Aorta (tissue), 5 donors: ENCODE measurements around the gene CANT1. TPM values are rescaled to one million over a fixed set of nuclear protein-coding genes. Genes with fewer than 3 reads are reported as not detected.

Source experiments
- ATAC-seq: fragments of 200-7000 bp; cut with Tn5 transposase; one replicate; pipeline ENCODE4 v1.9.1; 2022; ENCODE audit warnings: moderate library complexity; ENCODE audit not compliant: low FRiP score
- DNase-seq, 2 donors: peaks; one replicate each; pipeline ENCODE4 v3.0.0-alpha.2; 2020
- H3K27ac ChIP-seq, 2 donors: one replicate each; pipeline ENCODE4 v1.5.1; 2013; ENCODE audit warnings: low read length in 2 of 2, mild to moderate bottlenecking in 2 of 2, moderate library complexity in 2 of 2, control low read depth in 1 of 2, inconsistent platforms in 1 of 2, low read depth in 1 of 2
- H3K27me3 ChIP-seq, 2 donors: one replicate each; pipeline ENCODE4 v1.6.1; 2013; ENCODE audit warnings: control low read depth in 1 of 2, low read length in 1 of 2, mild to moderate bottlenecking in 1 of 2, moderate library complexity in 1 of 2; ENCODE audit not compliant: insufficient read depth in 2 of 2, control insufficient read depth in 1 of 2
- H3K36me3 ChIP-seq, 2 donors: one replicate each; pipeline ENCODE4 v1.6.1; 2013; ENCODE audit warnings: control low read depth in 1 of 2, low read length in 1 of 2, mild to moderate bottlenecking in 1 of 2; ENCODE audit not compliant: insufficient read depth in 2 of 2, control insufficient read depth in 1 of 2
- H3K4me1 ChIP-seq, 2 donors: one replicate each; pipeline ENCODE4 v1.6.1; 2013; ENCODE audit warnings: low read length in 2 of 2, control low read depth in 1 of 2, mild to moderate bottlenecking in 1 of 2, moderate library complexity in 1 of 2; ENCODE audit not compliant: insufficient read depth in 2 of 2, control insufficient read depth in 1 of 2
- H3K4me3 ChIP-seq, 2 donors: one replicate each; pipeline ENCODE4 v1.5.1; 2013; ENCODE audit warnings: low read length in 2 of 2, control low read depth in 1 of 2, mild to moderate bottlenecking in 1 of 2
- H3K9me3 ChIP-seq: one replicate; pipeline ENCODE4 v1.6.1; 2013; ENCODE audit warnings: mild to moderate bottlenecking, low read length; ENCODE audit not compliant: control insufficient read depth
- WGBS, 2 donors: extraction: QIAGEN DNeasy Blood & Tissue Kit; methylation state at CpG; one replicate each; pipeline ENCODE4 v1.1.7; 2013; 5-methylcytosine and 5-hydroxymethylcytosine counted together
- intact Hi-C, 2 donors: fragments of 100-400 bp; cut with DNase I; formaldehyde crosslinking; loops; one replicate each; pipeline versions ENCODE4 v1.14.2 to v1.15.0; 2022
- polyA plus RNA-seq, 2 donors: library from polyadenylated mRNA; stranded (reverse); fragments of 200-250 nt; gene quantifications; one replicate each; pipeline ENCODE4 v1.2.3, GENCODE V29; 2013
- total RNA-seq, 2 donors: library from RNA; stranded (reverse); fragmentation: NEBNext Ultra II Directional; extraction: Animal tissue kit (Norgen Biotek cat#: 25700); gene quantifications; one replicate each; pipeline ENCODE4 v1.2.1, GENCODE V29; 2021
- donor health status: healthy with polysubstance abuse.
- donor health status: Bipolar disorder and iron deficiency.
- donor health status: DM: no; HTN: no; CAD: no.
- donor health status: DM: no; HTN: no; CAD: no.
- donor health status: DM: yes; HTN: yes; CAD: no.

Gene CANT1
- total and polyA plus RNA-seq, 4 donors, result 11.0 to 45.5 (median 26.0) TPM

GRCh38 chr17:79019632-79020584 is 10.3 kb upstream of the CANT1 start:
- peak; percentile 86 for ATAC-seq
- WGBS, 2 donors, result 5% methylated on average over 19 of the region's 19 CpGs
- no peaks in the 10 kb centered on the region for H3K9me3 ChIP-seq
- H3K36me3 ChIP-seq, result no peaks in the 10 kb centered on the region
- H3K27me3 ChIP-seq, result no peaks in the 10 kb centered on the region
- peak; percentile 86 to 94 for DNase-seq
- peaks cover 0 to 7% of the 10 kb centered on the region in 2 donors for H3K4me1 ChIP-seq
- intact Hi-C loops, result loop anchor here (10.0 kb wide), 2 partner anchors 55 to 375 kb away; partner anchors contain the start of gene ENGASE (in 2 of the 2)
- H3K27ac ChIP-seq, result peak overlapping the region; percentile 53 to 92
- no peak overlapping the region for H3K4me3 ChIP-seq

GRCh38 chr17:79019261-79019631 is 9.7 kb upstream of the CANT1 start:
- Histone ChIP-seq H3K4me3 (no peak overlapping the region), H3K27me3 (no peaks in the 10 kb centered on the region), H3K4me1 (peaks cover 0 to 7% of the 10 kb centered on the region in 2 donors), H3K36me3 (no peaks in the 10 kb centered on the region), H3K27ac (no peak overlapping the region), H3K9me3 (no peaks in the 10 kb centered on the region)
- ATAC-seq (no peak), DNase-seq (no peak)
- intact Hi-C loops, result loop anchor here (10.0 kb wide), 1 partner anchor 376 kb away; no protein-coding TSS in a partner anchor
- 82 to 87% methylated on average over 2 of the region's 2 CpGs for WGBS, 2 donors

- H3K9me3 ChIP-seq, result no peaks in the 10 kb centered on the region
- H3K4me3 ChIP-seq, result no peak overlapping the region
- 92 to 98% methylated on average over 3 of the region's 3 CpGs for WGBS, 2 donors
- H3K27ac ChIP-seq, result no peak overlapping the region
- peaks cover 0 to 7% of the 10 kb centered on the region in 2 donors for H3K4me1 ChIP-seq
- DNase-seq (peak in 1 of 2 donors; percentile 57), ATAC-seq (no peak)
- H3K36me3 ChIP-seq, result no peaks in the 10 kb centered on the region
- intact Hi-C loops, result loop anchor here (10.0 kb wide), 1 partner anchor 376 kb away; no protein-coding TSS in a partner anchor
- H3K27me3 ChIP-seq, result no peaks in the 10 kb centered on the region
These were observed 8.8 kb upstream of the CANT1 start for GRCh38 chr17:79018370-79018695.

- H3K9me3 ChIP-seq, result no peaks in the 10 kb centered on the region
- no peak for ATAC-seq
- DNase-seq, result peak in 1 of 2 donors; percentile 2
- 79 to 83% methylated on average over 6 of the region's 6 CpGs for WGBS, 2 donors
- H3K36me3 ChIP-seq, result no peaks in the 10 kb centered on the region
- no peak overlapping the region for H3K4me3 ChIP-seq
- peaks cover 0 to 7% of the 10 kb centered on the region in 2 donors for H3K4me1 ChIP-seq
- intact Hi-C loops, result loop anchor here (10.0 kb wide), 1 partner anchor 377 kb away; no protein-coding TSS in a partner anchor
- no peaks in the 10 kb centered on the region for H3K27me3 ChIP-seq
- H3K27ac ChIP-seq, result no peak overlapping the region
These were observed 8.2 kb upstream of the CANT1 start for GRCh38 chr17:79017546-79018369.

GRCh38 chr17:79014158-79014758 is 4.7 kb upstream of the CANT1 start:
- Histone ChIP-seq H3K9me3 (no peaks in the 10 kb centered on the region), H3K4me3 (no peak overlapping the region), H3K27ac (no peak overlapping the region), H3K36me3 (no peaks in the 10 kb centered on the region), H3K27me3 (no peaks in the 10 kb centered on the region), H3K4me1 (no peaks in the 10 kb centered on the region)
- intact Hi-C loops, result loop anchor here (10.0 kb wide), 1 partner anchor 381 kb away; no protein-coding TSS in a partner anchor
- ATAC-seq, result no peak
- WGBS, 2 donors, result 79 to 83% methylated on average over 2 of the region's 2 CpGs
- DNase-seq, result no peak

GRCh38 chr17:79012563-79013134 is 3.1 kb upstream of the CANT1 start:
- DNase-seq (peak in 1 of 2 donors; percentile 15), ATAC-seq (no peak)
- Histone ChIP-seq H3K27ac (no peak overlapping the region), H3K4me3 (no peak overlapping the region), H3K9me3 (no peaks in the 10 kb centered on the region), H3K4me1 (peaks cover 0 to 4% of the 10 kb centered on the region in 2 donors), H3K27me3 (no peaks in the 10 kb centered on the region), H3K36me3 (no peaks in the 10 kb centered on the region)
- 78 to 79% methylated on average over 6 of the region's 6 CpGs for WGBS, 2 donors
- intact Hi-C loops, result loop anchor here (10.0 kb wide), 1 partner anchor 382 kb away; no protein-coding TSS in a partner anchor

GRCh38 chr17:79011451-79012147 is 2.0 kb upstream of the CANT1 start:
- H3K9me3 ChIP-seq, result no peaks in the 10 kb centered on the region
- no peak overlapping the region for H3K27ac ChIP-seq
- H3K4me3 ChIP-seq, result no peak overlapping the region
- peaks cover 0 to 4% of the 10 kb centered on the region in 2 donors for H3K4me1 ChIP-seq
- intact Hi-C loops, result loop anchor here (10.0 kb wide), 1 partner anchor 383 kb away; no protein-coding TSS in a partner anchor
- no peaks in the 10 kb centered on the region for H3K36me3 ChIP-seq
- 83 to 86% methylated on average over 5 of the region's 5 CpGs for WGBS, 2 donors
- no peaks in the 10 kb centered on the region for H3K27me3 ChIP-seq
- ATAC-seq (no peak), DNase-seq (peak in 1 of 2 donors; percentile 13)
